MG63 (cell line): ENCODE data around the gene SNX30. TPM values are rescaled to one million over a fixed set of nuclear protein-coding genes. Genes with fewer than 3 reads are reported as not detected.

ENCODE experiments used
- DNase-seq: peaks from one replicate; pipeline ENCODE4 v3.0.0-alpha.2; 2020
- H3K27me3 ChIP-seq: fragments of 250-450 bp; sonication (Bioruptor Pico); 2 replicates; pipeline ENCODE4 v1.5.1; 2020; ENCODE audit warnings: mild to moderate bottlenecking, moderate library complexity
- H3K36me3 ChIP-seq: fragments of 250-450 bp; sonication (Bioruptor Pico); 2 replicates; pipeline ENCODE4 v1.5.1; 2020; ENCODE audit warnings: mild to moderate bottlenecking, moderate library complexity
- H3K4me3 ChIP-seq: fragments of 250-450 bp; sonication (Bioruptor Pico); 2 replicates; pipeline ENCODE4 v1.5.1; 2020; ENCODE audit warnings: mild to moderate bottlenecking, moderate library complexity
- H3K9me3 ChIP-seq: fragments of 250-450 bp; sonication (Bioruptor Pico); 2 replicates; pipeline ENCODE4 v1.5.1; 2020; ENCODE audit warnings: mild to moderate bottlenecking, moderate library complexity
- total RNA-seq: library from RNA; depleted of rRNA; stranded (reverse); fragments of >200 nt; shearing (Covaris generic); gene quantifications from 2 replicates; pipeline ENCODE4 v1.2.3, GENCODE V29; 2014; ENCODE audit warnings: low replicate concordance

SNX30 gene
- total RNA-seq, 1 experiment from 2014 or later: 31.5 TPM

DNA sequence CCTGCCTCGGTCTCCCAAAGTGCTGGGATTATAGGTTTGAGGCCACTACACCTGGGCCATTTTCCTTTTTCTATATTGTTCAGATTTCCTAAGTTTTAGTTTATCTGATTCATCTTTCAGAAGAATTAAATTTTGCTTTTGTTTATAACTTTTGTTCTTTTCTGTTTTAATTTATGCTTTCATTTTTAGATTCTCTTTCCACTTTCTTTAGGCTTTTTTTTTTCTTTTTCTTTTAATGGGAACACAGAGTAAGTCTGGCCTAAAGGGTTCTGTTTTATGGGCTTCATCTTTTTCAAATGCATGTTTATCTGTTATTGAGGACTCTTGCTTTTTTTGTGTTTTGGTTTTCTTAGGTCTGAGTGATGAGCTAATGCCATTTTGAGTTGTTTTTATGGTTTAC, 42.1 kb downstream of the SNX30 start:
- no peak for DNase-seq
- Histone ChIP-seq H3K27me3 (no peaks in the 10 kb centered on the region), H3K9me3 (no peaks in the 10 kb centered on the region), H3K36me3 (no peaks in the 10 kb centered on the region), H3K4me3 (no peak overlapping the region)

DNA sequence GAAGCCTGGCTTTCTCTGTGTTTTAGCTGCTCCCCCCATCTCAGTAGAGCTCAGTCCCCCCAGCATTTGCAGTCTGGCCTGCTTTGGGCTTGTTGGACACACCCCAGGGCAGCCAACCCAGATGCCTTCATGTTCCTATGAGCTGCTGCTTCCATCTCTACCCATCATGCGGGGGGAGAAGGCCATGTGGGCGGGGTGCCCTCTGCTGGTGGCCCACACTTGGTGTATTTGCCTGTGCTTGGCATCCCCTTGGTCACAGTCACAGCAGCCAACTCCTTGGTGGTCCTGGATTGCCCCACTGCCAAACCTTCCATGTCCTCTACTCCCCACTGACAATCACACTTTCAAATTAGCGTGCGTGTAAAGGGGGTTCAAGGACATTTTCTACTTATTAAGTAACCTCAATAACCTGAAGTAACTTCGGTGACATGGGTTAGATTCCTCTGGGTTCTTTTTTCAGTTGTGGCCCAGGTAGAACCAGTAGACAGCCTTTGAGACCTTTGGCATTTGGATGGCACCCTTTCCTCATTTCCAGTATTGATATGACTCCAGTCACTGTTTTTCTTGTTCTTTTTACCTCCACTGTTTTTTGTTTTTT, 42.8 kb downstream of the SNX30 start:
- peak; percentile 67 for DNase-seq
- no peak overlapping the region for H3K4me3 ChIP-seq
- no peaks in the 10 kb centered on the region for H3K27me3 ChIP-seq
- no peaks in the 10 kb centered on the region for H3K9me3 ChIP-seq
- H3K36me3 ChIP-seq: no peaks in the 10 kb centered on the region

DNA sequence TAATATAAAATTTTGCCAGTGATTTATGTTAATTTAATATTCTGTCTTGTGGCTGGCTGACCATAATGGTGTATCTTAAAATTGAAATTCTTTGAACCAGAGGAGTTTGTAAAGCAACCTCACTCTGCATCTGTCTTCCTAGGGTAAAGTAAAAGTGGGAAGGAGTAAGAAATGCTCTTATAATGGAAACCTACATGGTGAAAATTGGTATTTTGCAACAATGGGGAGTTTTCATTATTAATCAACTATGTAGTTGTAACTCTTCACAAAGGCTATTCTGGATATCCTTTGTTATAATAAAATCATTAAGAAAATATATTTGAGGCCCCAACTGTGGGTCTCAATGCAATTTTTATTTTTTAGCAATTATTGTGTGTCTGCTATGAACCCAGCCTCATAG, 44.2 kb downstream of the SNX30 start:
- Histone ChIP-seq H3K36me3 (no peaks in the 10 kb centered on the region), H3K4me3 (no peak overlapping the region), H3K9me3 (no peaks in the 10 kb centered on the region), H3K27me3 (no peaks in the 10 kb centered on the region)
- no peak for DNase-seq

DNA sequence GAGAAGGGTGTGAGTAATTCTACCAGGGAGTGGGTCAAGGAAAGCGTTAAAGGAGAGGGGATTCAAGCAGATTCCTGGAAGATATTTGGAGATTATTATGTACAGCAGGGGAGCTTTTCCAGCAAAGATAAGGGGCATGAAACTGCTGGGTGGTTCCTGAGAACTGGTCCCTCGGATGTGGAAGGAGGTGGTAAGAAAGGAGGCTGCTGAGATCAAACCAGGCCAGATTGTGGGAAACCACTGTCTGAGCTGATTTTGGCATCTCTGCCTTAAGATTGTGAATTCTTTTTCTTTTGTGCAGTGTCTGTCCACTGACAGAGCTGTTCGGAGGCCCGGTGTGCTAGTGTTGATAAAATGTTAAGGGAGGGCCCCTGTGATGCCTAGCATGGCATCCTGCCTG, 45.4 kb downstream of the SNX30 start:
- no peak for DNase-seq
- H3K36me3 ChIP-seq: no peaks in the 10 kb centered on the region
- H3K9me3 ChIP-seq: no peaks in the 10 kb centered on the region
- H3K27me3 ChIP-seq: no peaks in the 10 kb centered on the region
- no peak overlapping the region for H3K4me3 ChIP-seq

DNA sequence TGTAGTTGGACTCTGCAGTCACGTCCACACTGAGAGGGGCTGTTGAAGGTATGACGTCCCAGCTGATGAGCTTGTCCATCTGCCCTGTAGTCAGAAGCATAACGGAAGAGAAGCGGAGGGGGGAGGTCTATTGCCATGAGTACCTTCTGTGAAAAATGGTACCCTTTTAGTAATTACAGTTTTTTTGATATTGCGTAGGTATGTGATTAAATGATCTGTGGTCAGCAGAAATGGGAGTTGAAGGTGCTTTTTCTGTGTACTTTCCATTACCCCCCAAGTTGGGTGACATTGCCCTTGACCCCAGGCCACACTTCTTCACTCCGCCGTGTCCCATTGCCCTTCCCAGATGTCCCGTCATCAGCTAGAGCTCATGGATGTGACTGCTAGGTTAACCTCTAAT, 45.9 kb downstream of the SNX30 start:
- no peaks in the 10 kb centered on the region for H3K9me3 ChIP-seq
- no peaks in the 10 kb centered on the region for H3K36me3 ChIP-seq
- DNase-seq: no peak
- no peak overlapping the region for H3K4me3 ChIP-seq
- H3K27me3 ChIP-seq: no peaks in the 10 kb centered on the region

DNA sequence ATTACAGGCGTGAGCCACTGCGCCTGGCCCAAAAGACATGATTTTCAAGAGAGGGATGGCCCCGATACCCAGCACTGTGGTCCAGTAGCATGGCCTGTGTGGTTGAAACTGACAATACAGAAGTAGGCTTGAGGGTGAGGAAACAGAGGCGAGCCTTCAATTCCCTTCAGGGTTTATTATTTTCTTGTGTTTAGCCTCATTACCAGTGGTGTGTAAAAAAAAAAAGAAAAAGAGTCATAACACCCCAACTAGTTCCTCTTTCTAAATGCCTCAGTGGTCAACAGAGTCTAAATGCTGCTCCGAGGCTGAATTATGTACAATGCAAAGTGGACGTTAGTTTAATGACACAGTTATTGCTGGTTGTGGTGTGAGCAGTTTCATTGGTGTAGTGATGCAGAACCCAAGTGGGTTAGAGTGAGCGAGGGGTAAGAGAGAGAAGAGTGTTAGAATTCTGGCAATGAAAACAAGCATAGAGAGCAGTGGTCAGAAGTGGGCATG, 58.8 kb downstream of the SNX30 start:
- no peaks in the 10 kb centered on the region for H3K9me3 ChIP-seq
- no peaks in the 10 kb centered on the region; the same call in 1 of the 2 replicates for H3K36me3 ChIP-seq
- no peaks in the 10 kb centered on the region for H3K27me3 ChIP-seq
- H3K4me3 ChIP-seq: no peak overlapping the region
- no peak for DNase-seq

DNA sequence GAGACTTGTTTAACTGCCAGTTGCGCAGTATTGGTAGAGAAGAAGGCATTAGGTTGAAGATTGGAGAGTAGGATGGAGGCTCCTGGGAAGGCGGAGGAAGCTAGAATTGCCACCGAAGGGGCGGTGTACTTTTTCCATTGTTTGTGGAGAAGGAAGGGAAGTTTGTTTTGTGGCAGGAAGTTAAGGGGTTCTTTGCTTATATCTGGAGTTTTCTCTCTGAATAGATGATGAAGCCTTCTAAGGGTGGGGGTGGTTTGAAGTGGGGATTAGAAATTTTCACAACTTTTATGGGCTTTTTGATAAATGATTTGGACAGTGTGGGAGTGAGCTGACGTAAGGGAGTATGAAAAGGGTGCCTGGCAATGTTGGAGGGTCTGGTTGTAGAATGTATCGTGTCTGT, 59.3 kb downstream of the SNX30 start:
- H3K9me3 ChIP-seq: no peaks in the 10 kb centered on the region
- DNase-seq: no peak
- no peaks in the 10 kb centered on the region for H3K27me3 ChIP-seq
- no peak overlapping the region for H3K4me3 ChIP-seq
- H3K36me3 ChIP-seq: no peaks in the 10 kb centered on the region; the same call in 1 of the 2 replicates

DNA sequence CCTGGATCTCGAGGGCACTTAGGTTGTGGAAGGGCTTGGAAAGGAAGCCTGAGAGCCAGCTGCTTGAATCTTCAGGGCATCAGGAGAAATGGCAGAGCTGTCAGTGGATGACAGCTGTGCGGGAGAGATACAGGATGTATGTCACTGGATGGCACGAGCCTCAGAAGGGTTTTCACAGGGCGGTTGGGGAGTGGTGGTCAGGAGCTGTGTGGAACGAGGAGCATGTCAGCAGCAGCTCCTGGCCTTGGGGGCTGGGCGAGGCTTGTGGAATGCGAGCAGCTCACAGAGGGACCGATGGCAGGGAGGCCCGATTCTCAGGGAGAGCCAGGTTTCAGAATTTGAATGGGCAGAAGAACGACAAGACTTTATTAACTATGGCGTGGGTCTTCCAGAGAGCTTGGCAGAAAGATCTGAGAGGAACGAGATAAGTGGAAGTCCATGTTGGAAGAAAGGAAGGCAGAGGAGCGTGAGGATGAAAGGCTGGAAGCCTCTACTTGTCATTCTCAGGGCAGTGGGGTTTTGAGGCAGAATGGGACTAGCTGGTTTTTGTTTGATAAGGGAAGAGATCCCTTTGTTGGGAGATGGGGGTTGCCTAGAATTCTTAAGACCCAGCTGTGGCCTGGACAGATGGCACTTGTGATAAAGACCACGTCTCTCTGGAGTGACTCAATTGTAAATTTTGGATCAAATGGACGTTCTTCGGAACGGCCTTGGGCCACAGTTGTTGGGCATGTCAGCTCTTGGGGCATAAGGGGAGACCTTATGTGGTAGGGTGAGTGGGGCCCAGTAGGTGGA, 60.3 kb downstream of the SNX30 start:
- Histone ChIP-seq H3K27me3 (no peaks in the 10 kb centered on the region), H3K9me3 (no peaks in the 10 kb centered on the region), H3K36me3 (no peaks in the 10 kb centered on the region; the same call in 1 of the 2 replicates), H3K4me3 (no peak overlapping the region)
- DNase-seq: no peak

DNA sequence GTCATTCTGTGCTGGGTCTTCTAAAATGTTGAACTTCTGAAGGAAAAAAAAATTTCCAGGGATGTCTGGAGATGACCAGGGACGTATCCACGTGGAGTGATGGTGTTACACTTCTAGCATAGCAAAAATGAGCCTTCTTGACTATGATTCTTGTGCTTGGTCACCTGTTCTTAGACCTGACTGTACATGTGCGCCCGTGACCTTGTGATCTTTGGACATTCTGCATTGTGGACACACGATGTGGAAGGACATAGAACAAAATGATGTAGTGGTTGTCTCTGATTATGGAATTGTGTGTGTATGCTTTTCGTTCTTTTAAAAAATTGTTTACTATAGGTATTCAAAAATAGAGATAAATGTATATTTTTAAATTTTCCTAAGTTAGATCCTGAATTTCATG, 61.0 kb downstream of the SNX30 start:
- Histone ChIP-seq H3K4me3 (no peak overlapping the region), H3K27me3 (no peaks in the 10 kb centered on the region), H3K36me3 (no peaks in the 10 kb centered on the region; the same call in 1 of the 2 replicates), H3K9me3 (no peaks in the 10 kb centered on the region)
- no peak for DNase-seq

DNA sequence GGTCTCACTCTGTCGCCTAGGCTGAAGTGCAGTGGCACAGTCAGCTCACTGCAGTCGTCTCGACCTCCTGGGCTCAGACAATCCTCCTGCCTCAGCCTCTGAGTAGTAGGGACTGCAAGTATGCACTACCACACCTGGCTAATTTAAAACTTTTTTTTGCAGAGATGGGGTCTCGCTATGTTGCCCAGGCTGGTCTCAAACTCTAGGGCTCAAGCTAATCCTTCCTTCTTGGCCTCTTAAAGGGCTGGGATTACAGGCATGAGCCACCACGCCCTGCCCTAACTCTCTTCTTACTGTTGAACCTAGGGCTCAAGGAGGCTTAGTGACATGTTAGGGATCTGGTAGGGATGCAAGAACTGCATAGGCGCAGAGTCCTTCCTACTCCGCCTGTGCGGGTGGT, 65.3 kb downstream of the SNX30 start:
- H3K4me3 ChIP-seq: no peak overlapping the region
- H3K27me3 ChIP-seq: no peaks in the 10 kb centered on the region
- DNase-seq: no peak
- no peaks in the 10 kb centered on the region for H3K9me3 ChIP-seq
- peaks cover 9% of the 10 kb centered on the region; the same call in 1 of the 2 replicates for H3K36me3 ChIP-seq

DNA sequence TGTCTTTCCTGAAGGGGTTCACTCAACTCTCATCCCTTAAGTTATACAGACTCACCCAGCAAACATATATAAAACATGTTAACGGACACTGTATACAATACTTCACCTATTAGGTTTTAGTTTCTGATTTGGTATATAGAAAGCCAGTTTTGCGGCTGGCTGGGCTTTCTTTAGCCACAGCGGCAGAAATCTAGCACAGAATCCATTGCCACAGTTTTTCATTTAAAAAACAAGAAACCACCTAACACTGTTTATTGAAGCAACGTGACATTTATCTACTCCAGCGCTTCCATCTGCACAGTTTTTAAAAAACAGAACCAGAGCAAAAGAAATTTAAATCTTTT, 67.3 kb downstream of the SNX30 start:
- DNase-seq: no peak
- Histone ChIP-seq H3K27me3 (no peaks in the 10 kb centered on the region), H3K9me3 (no peaks in the 10 kb centered on the region), H3K4me3 (no peak overlapping the region), H3K36me3 (peaks cover 9% of the 10 kb centered on the region; the same call in 1 of the 2 replicates)

DNA sequence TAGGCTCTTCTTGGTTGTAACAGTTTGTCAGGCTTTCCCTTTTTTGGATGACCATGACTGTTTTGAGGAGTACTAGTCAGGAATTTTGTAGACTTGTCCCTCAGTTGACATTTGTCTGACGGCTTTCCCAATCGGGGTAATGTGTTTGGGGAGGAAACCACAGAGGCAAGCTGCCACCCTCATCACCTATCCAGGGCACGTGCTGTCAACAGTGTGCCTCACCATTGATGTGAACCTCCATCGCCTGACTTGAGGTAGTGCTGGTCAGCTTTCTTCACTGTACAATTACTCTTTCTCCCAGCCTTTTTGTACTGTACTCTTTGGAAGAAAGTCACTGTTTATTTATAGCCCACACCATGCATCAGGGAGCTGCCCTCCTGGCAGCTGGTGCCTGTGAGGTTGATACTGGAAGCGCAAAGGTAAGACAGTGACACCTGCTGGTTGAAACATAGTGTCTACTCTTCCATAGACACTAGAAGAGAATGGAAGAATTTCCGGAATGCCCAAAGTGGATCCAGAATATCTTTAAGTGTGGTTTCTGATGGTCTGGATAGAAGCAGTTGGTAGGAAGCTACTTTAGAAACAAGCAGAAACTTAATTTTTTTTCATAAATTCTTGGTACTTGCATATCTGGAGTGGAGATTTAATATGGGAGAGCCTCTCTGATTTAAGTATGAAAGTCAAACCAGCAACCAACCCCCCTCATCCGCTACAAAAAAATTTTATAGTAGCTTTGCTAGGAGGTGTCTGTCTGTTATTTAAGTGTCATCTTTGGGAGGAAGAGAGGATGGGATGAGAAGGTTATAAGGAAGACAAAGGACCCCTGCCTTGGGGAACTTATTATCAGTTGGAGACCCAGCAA, 69.3 kb downstream of the SNX30 start:
- no peaks in the 10 kb centered on the region for H3K27me3 ChIP-seq
- peak; percentile 51 for DNase-seq
- H3K9me3 ChIP-seq: no peaks in the 10 kb centered on the region

DNA sequence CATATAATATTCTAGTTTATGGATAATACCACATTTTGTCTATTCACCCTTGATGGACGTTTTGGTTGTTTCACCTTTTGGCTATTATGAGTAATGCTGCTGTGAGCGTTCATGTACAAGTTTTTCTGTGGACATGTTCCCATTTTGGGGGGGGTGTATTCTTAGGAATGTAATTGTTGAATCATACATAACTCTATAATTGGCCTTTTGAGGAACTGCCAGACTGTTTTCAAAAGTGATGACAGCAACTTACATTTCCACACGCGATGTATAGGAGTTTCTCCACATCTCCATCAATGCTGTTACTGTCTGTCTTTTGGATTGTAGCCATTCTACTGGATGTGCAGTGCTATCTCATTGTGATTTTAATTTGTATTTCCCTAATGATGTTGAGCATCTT, 70.3 kb downstream of the SNX30 start:
- DNase-seq: peak; percentile 14
- no peak overlapping the region for H3K4me3 ChIP-seq
- H3K9me3 ChIP-seq: no peaks in the 10 kb centered on the region
- H3K36me3 ChIP-seq: peaks cover 9% of the 10 kb centered on the region; the same call in 1 of the 2 replicates
- H3K27me3 ChIP-seq: no peaks in the 10 kb centered on the region

More for the DNA sequence above, 69.3 kb downstream of the SNX30 start:
- Histone ChIP-seq H3K4me3 (no peak overlapping the region), H3K36me3 (peaks cover 9% of the 10 kb centered on the region; the same call in 1 of the 2 replicates)

DNA sequence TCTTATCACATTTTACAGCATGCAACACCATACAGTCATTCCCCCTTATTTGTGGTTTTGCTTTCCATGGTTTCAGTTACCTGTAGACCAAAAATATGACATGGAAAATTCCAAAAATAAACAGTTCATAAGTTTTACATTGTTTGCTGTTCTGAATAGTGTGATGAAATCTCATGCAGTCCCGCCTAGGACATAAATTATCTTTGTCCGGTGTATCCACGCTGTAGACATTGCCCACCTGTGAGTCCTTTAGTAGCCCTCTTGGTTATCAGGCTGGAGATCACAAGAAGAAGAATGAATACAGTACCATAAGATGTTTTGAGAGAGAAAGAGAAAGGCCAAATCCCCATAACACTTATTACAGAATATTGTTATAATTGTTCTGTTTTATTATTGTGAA, 72.1 kb downstream of the SNX30 start:
- Histone ChIP-seq H3K36me3 (peaks cover 9% of the 10 kb centered on the region; the same call in 1 of the 2 replicates), H3K4me3 (no peak overlapping the region), H3K27me3 (no peaks in the 10 kb centered on the region), H3K9me3 (no peaks in the 10 kb centered on the region)
- no peak for DNase-seq

DNA sequence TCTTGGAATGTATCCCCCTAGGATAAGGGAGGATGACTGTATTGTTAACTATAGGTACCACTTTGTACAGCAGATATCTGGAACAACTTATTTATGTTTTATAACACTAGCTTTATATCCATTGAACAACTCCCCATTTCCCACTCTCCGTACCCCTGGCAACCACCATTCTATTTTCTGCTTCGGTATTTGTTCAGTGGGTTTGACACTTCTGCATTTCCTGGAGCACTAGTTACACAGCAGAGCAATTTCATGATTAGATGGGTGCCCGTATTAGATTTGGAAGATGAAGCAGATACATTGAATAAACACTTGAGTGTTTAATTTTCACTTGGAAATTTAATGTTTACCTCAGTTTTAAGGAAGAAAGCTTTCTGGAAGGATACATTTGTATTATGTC, 72.7 kb downstream of the SNX30 start:
- Histone ChIP-seq H3K9me3 (no peaks in the 10 kb centered on the region), H3K36me3 (peaks cover 9% of the 10 kb centered on the region; the same call in 1 of the 2 replicates), H3K4me3 (no peak overlapping the region), H3K27me3 (no peaks in the 10 kb centered on the region)
- DNase-seq: no peak

DNA sequence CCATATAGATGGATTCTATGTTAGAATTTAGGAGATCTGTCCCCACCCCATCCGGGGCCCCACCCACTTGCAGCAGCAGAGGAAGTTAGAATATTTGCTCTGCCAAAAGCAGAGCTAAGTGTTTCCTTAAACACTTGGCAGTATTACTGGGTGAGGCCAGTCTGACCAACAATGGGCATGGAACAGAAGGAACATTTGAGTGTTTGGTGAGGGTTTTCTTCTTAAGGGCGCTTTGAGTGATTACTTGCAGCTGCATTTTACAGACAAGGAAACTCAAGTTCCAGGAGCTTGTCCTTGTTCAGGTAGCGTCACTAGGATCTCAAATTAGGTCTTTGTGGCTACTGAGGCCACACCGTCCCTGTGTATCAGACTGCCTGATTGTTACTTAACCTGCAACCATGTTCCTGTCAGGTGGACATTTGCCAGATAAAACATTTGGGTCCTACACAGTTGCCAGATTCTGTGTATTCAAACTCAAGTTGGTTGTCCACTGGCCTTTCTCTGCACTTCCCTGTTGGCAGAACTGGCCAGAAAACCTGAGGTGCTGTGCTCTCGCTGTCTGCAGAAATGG, 80.8 kb downstream of the SNX30 start:
- no peaks in the 10 kb centered on the region for H3K9me3 ChIP-seq
- H3K36me3 ChIP-seq: 0 out of 2 replicates have a peak, but pooled peaks cover 4% of the 10 kb centered on the region
- H3K27me3 ChIP-seq: no peaks in the 10 kb centered on the region
- no peak overlapping the region for H3K4me3 ChIP-seq
- peak; percentile 79 for DNase-seq

DNA sequence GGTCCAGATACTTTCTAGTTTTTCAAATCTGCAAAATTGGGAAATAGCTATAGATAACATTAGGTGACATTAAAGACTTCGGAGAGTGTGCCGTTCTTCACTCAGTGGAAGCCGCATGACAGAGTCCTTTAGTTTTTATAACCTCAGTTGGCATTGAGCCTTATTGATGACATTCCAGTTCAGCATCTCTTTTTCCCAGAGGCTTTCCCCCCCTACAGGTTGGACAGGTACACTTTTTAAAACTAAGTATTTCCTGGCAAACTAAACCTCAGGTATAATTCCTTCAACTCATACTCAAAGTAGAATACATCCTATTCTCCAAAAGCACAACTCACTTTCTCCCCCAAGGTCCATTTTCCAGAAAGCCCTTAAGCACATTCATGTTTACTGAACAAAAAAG, 81.4 kb downstream of the SNX30 start:
- no peak for DNase-seq
- H3K27me3 ChIP-seq: no peaks in the 10 kb centered on the region
- 0 out of 2 replicates have a peak, but pooled peaks cover 4% of the 10 kb centered on the region for H3K36me3 ChIP-seq
- no peak overlapping the region for H3K4me3 ChIP-seq
- H3K9me3 ChIP-seq: no peaks in the 10 kb centered on the region
